Effector memory CD8-positive, alpha-beta T cell (primary cell): ENCODE data around the gene LTB.

ENCODE experiments used
- ATAC-seq: fragments of 150-1000 bp; cut with Tn5 transposase; replicated peaks from 2 replicates; pipeline ENCODE4 v1.10.0; 2021; ENCODE audit warnings: mild to moderate bottlenecking, moderate library complexity
- DNase-seq, 3 experiments: peaks; one replicate each; pipeline ENCODE4 v3.0.0; 2021
- H3K27ac Mint-ChIP-seq, 2 donors: one replicate each; pipeline ENCODE4 v1.8.0; 2022; ENCODE audit warnings: mild to moderate bottlenecking in 2 of 2, mixed read lengths in 2 of 2, moderate library complexity in 2 of 2
- H3K27me3 Mint-ChIP-seq, 2 donors: one replicate each; pipeline ENCODE4 v1.8.0; 2022; ENCODE audit warnings: mixed read lengths in 2 of 2
- H3K36me3 Mint-ChIP-seq: one replicate; pipeline ENCODE4 v1.8.0; 2022; ENCODE audit warnings: mild to moderate bottlenecking, moderate library complexity, mixed read lengths; ENCODE audit not compliant: insufficient read depth
- H3K4me1 Mint-ChIP-seq, 2 donors: one replicate each; pipeline ENCODE4 v1.8.0; 2022; ENCODE audit warnings: low read depth in 2 of 2, mixed read lengths in 2 of 2
- H3K4me3 Mint-ChIP-seq, 2 donors: one replicate each; pipeline ENCODE4 v1.8.0; 2022; ENCODE audit warnings: mild to moderate bottlenecking in 2 of 2, mixed read lengths in 2 of 2, moderate library complexity in 2 of 2
- H3K9me3 Mint-ChIP-seq, 2 donors: one replicate each; pipeline ENCODE4 v1.8.0; 2022; ENCODE audit warnings: mixed read lengths in 2 of 2

Gene LTB

GRCh38 chr6:31531771-31532643, 50.2 kb downstream of the LTB start:
- H3K36me3 Mint-ChIP-seq = peaks cover 81% of the 10 kb centered on the region
- H3K4me1 Mint-ChIP-seq = peaks cover 20 to 33% of the 10 kb centered on the region in 2 donors
- DNase-seq = no peak
- H3K9me3 Mint-ChIP-seq = no peaks in the 10 kb centered on the region
- H3K27ac Mint-ChIP-seq = peak overlapping the region; percentile 46 to 60
- ATAC-seq = no peak
- H3K4me3 Mint-ChIP-seq = no peak overlapping the region
- no peaks in the 10 kb centered on the region for H3K27me3 Mint-ChIP-seq

- Mint-ChIP-seq H3K9me3 (no peaks in the 10 kb centered on the region), H3K27ac (no peak overlapping the region), H3K4me1 (peaks cover 16 to 33% of the 10 kb centered on the region in 2 donors), H3K4me3 (no peak overlapping the region), H3K27me3 (no peaks in the 10 kb centered on the region), H3K36me3 (peaks cover 73% of the 10 kb centered on the region)
- no peak for ATAC-seq
- DNase-seq = no peak
Observed at GRCh38 chr6:31531162-31531561, 51.1 kb downstream of the LTB start.

- H3K36me3 Mint-ChIP-seq = peaks cover 68% of the 10 kb centered on the region
- H3K4me1 Mint-ChIP-seq = peaks cover 14 to 33% of the 10 kb centered on the region in 2 donors
- DNase-seq (no peak), ATAC-seq (no peak)
- H3K9me3 Mint-ChIP-seq = no peaks in the 10 kb centered on the region
- H3K27me3 Mint-ChIP-seq = no peaks in the 10 kb centered on the region
- H3K27ac Mint-ChIP-seq = no peak overlapping the region
- H3K4me3 Mint-ChIP-seq = no peak overlapping the region
Observed at GRCh38 chr6:31530659-31531058, 51.6 kb downstream of the LTB start.
